H1 (cell line): Measurements from ENCODE around the gene IL18R1. TPM values are rescaled to one million over a fixed set of nuclear protein-coding genes. Genes with fewer than 3 reads are reported as not detected.

ENCODE experiments used
- CTCF ChIA-PET: fragments of 300-600 bp; sonication (Branson Sonifier 250); formaldehyde crosslinking; loops from one replicate; lab custom pipeline; 2021; ENCODE audit not compliant: partially characterized antibody; lab: Charles Lee
- POLR2A ChIA-PET: fragments of 300-600 bp; sonication (Branson Sonifier 250); formaldehyde crosslinking; loops from one replicate; lab custom pipeline; 2021; ENCODE audit warnings: inconsistent platforms; ENCODE audit not compliant: partially characterized antibody; lab: Charles Lee
- DNase-seq, 2 experiments: peaks; one replicate each; pipeline versions ENCODE4 v3.0.0 to v3.0.0-alpha.2; 2010 to 2022; ENCODE audit warnings: low spot score in 2 of 2, low read depth in 1 of 2, mixed read lengths in 1 of 2
- FAIRE-seq: peaks from 2 replicates; lab custom pipeline; 2011; peaks lifted over from hg19 to GRCh38; lab: Jason Lieb, UNC
- H2AFZ ChIP-seq: 2 replicates; pipeline ENCODE4 v1.8.1; 2012; ENCODE audit warnings: low read length, inconsistent platforms
- H2AK5ac ChIP-seq: 2 replicates; pipeline ENCODE4 v1.6.1; 2013; ENCODE audit warnings: low read depth, low read length
- H2BK120ac ChIP-seq: replicated peaks from 2 replicates; pipeline ENCODE3; 2013; ENCODE audit warnings: low read depth, low read length, inconsistent platforms
- H2BK12ac ChIP-seq: 2 replicates; pipeline ENCODE4 v1.6.1; 2013; ENCODE audit warnings: low read depth, low read length
- H2BK15ac ChIP-seq: 2 replicates; pipeline ENCODE4 v1.6.1; 2013; ENCODE audit warnings: low read length
- H2BK20ac ChIP-seq: 2 replicates; pipeline ENCODE4 v1.6.1; 2013; ENCODE audit warnings: low read length
- H2BK5ac ChIP-seq: 2 replicates; pipeline ENCODE4 v1.6.1; 2013; ENCODE audit warnings: low read depth, low read length
- H3K14ac ChIP-seq: 2 replicates; pipeline ENCODE4 v1.6.1; 2013; ENCODE audit warnings: inconsistent platforms; ENCODE audit not compliant: insufficient read length
- H3K18ac ChIP-seq: 2 replicates; pipeline ENCODE4 v1.6.1; 2013; ENCODE audit warnings: low read length; ENCODE audit errors: extremely low read depth
- H3K23ac ChIP-seq: 2 replicates; pipeline ENCODE4 v1.6.1; 2013; ENCODE audit warnings: inconsistent platforms; ENCODE audit not compliant: insufficient read length
- H3K23me2 ChIP-seq: 2 replicates; pipeline ENCODE4 v1.6.1; 2013; ENCODE audit warnings: low read depth, low read length
- H3K27ac ChIP-seq: 2 replicates; pipeline ENCODE4 v1.6.1; 2011; ENCODE audit warnings: low read depth, low read length, inconsistent platforms
- H3K27me3 ChIP-seq, 4 experiments: replicated peaks in 1 of 4; 1 replicate in 1 of 4; 2 replicates in 3 of 4; pipeline versions ENCODE4 v1.6.1 to v1.8.1; 2011 to 2013; ENCODE audit warnings: low read length in 3 of 4, mild to moderate bottlenecking in 3 of 4, inconsistent platforms in 2 of 4, mixed read lengths in 2 of 4, moderate library complexity in 1 of 4; ENCODE audit not compliant: control insufficient read depth in 3 of 4, insufficient read depth in 3 of 4; ENCODE audit errors: extremely low read depth in 1 of 4
- H3K36me3 ChIP-seq, 4 experiments: 2 replicates each; pipeline versions ENCODE4 v1.6.1 to v1.8.1; 2011 to 2013; ENCODE audit warnings: mild to moderate bottlenecking in 4 of 4, low read length in 3 of 4, moderate library complexity in 2 of 4, control low read depth in 1 of 4, inconsistent platforms in 1 of 4; ENCODE audit not compliant: insufficient read depth in 4 of 4, control insufficient read depth in 2 of 4
- H3K4ac ChIP-seq: replicated peaks from 2 replicates; pipeline ENCODE3; 2013; ENCODE audit warnings: low read length, low read depth, mixed read lengths, inconsistent platforms; ENCODE audit not compliant: insufficient read length
- H3K4me1 ChIP-seq, 4 experiments: replicated peaks in 1 of 4; 1 replicate in 1 of 4; 2 replicates in 3 of 4; pipeline versions ENCODE4 v1.6.1 to v1.8.1; 2011 to 2013; ENCODE audit warnings: low read length in 3 of 4, inconsistent platforms in 2 of 4, mixed read lengths in 1 of 4; ENCODE audit not compliant: insufficient read depth in 4 of 4, control insufficient read depth in 3 of 4
- H3K4me2 ChIP-seq, 2 experiments: 2 replicates each; pipeline versions ENCODE4 v1.6.1 to v1.8.1; 2011 to 2013; ENCODE audit warnings: low read depth in 2 of 2, low read length in 2 of 2, control low read depth in 1 of 2, inconsistent platforms in 1 of 2, mild to moderate bottlenecking in 1 of 2; ENCODE audit not compliant: insufficient read depth in 1 of 2
- H3K4me3 ChIP-seq, 4 experiments: fragments of 200-600, 300-600 bp in 1 of 4; sonication (generic), shearing (Covaris generic), sonication (Bioruptor Twin) in 1 of 4; 2 replicates each; pipeline versions ENCODE4 v1.5.1 to v1.8.1; 2011 to 2016; ENCODE audit warnings: low read length in 4 of 4, low read depth in 3 of 4, control low read depth in 2 of 4, inconsistent platforms in 2 of 4, mild to moderate bottlenecking in 2 of 4, mixed read lengths in 1 of 4, moderate library complexity in 1 of 4; ENCODE audit not compliant: insufficient read depth in 2 of 4; ENCODE audit errors: extremely low read depth in 1 of 4
- H3K56ac ChIP-seq: replicated peaks from 2 replicates; pipeline ENCODE3; 2013; ENCODE audit warnings: low read depth, mild to moderate bottlenecking, mixed read lengths, low read length, inconsistent platforms; ENCODE audit not compliant: insufficient read length
- H3K79me1 ChIP-seq: 2 replicates; pipeline ENCODE4 v1.6.1; 2013; ENCODE audit warnings: low read depth, low read length, control low read depth
- H3K79me2 ChIP-seq, 2 experiments: 2 replicates each; pipeline versions ENCODE4 v1.6.1 to v1.8.1; 2012 to 2013; ENCODE audit warnings: low read length in 2 of 2, mild to moderate bottlenecking in 2 of 2, inconsistent platforms in 1 of 2; ENCODE audit not compliant: insufficient read depth in 2 of 2, control insufficient read depth in 1 of 2
- H3K9ac ChIP-seq, 4 experiments: replicated peaks in 1 of 4; 1 replicate in 1 of 4; 2 replicates in 3 of 4; pipeline versions ENCODE4 v1.6.1 to v1.8.1; 2011 to 2013; ENCODE audit warnings: low read depth in 3 of 4, low read length in 3 of 4, control low read depth in 2 of 4, mild to moderate bottlenecking in 2 of 4, moderate library complexity in 2 of 4, inconsistent platforms in 1 of 4; ENCODE audit errors: extremely low read depth in 1 of 4
- H3K9me3 ChIP-seq, 2 experiments: 2 replicates each; pipeline versions ENCODE4 v1.6.1 to v1.8.1; 2012 to 2013; ENCODE audit warnings: mild to moderate bottlenecking in 2 of 2, moderate library complexity in 2 of 2, control low read depth in 1 of 2, inconsistent platforms in 1 of 2, low read depth in 1 of 2, low read length in 1 of 2, mixed read lengths in 1 of 2; ENCODE audit not compliant: insufficient read depth in 2 of 2
- H4K20me1 ChIP-seq, 2 experiments: replicated peaks in 1 of 2; 2 replicates each; pipeline versions ENCODE3 to v1.8.1; 2011 to 2013; ENCODE audit warnings: inconsistent platforms in 2 of 2, low read length in 2 of 2, mild to moderate bottlenecking in 1 of 2; ENCODE audit not compliant: insufficient read depth in 2 of 2, control insufficient read depth in 1 of 2
- H4K5ac ChIP-seq: 2 replicates; pipeline ENCODE4 v1.6.1; 2013; ENCODE audit warnings: low read length, low read depth, mixed read lengths, inconsistent platforms; ENCODE audit not compliant: insufficient read length
- H4K8ac ChIP-seq: 2 replicates; pipeline ENCODE4 v1.8.0; 2013; ENCODE audit warnings: mild to moderate bottlenecking, moderate library complexity, low read length, inconsistent platforms; ENCODE audit not compliant: insufficient read depth; ENCODE audit errors: extremely low read depth
- H4K91ac ChIP-seq: replicated peaks from 2 replicates; pipeline ENCODE3; 2013; ENCODE audit warnings: low read length, mixed read lengths, inconsistent platforms; ENCODE audit not compliant: insufficient read length
- BACH1 ChIP-seq: IDR thresholded peaks from 2 replicates; pipeline ENCODE4 v1.6.1; 2012; ENCODE audit warnings: low read length, improper control_type of control experiment
- CBX8 ChIP-seq: fragments of 300-800, 300-1000 bp; sonication (generic); IDR thresholded peaks from 2 replicates; pipeline ENCODE4 v1.7.1; 2016; ENCODE audit warnings: low read depth, low read length, borderline replicate concordance
- KDM1A ChIP-seq: fragments of 200-600, 300-600 bp; sonication (generic); IDR thresholded peaks from 2 replicates; pipeline ENCODE4 v1.7.1; 2016; ENCODE audit warnings: mild to moderate bottlenecking, low read length, borderline replicate concordance
- MAX ChIP-seq: IDR thresholded peaks from 2 replicates; pipeline ENCODE4 v1.6.1; 2012; ENCODE audit warnings: inconsistent platforms
- NANOG ChIP-seq: IDR thresholded peaks from 2 replicates; pipeline ENCODE4 v1.6.1; 2011; ENCODE audit warnings: low read length, low read depth, mild to moderate bottlenecking, inconsistent platforms; ENCODE audit not compliant: insufficient read depth, poor library complexity, severe bottlenecking
- RNF2 ChIP-seq: fragments of 200-900, 300-1000 bp; sonication (generic); IDR thresholded peaks from 2 replicates; pipeline ENCODE4 v1.7.1; 2016; ENCODE audit warnings: borderline replicate concordance, low read depth, mild to moderate bottlenecking, antibody characterized with exemption, low read length; ENCODE audit not compliant: poor library complexity, severe bottlenecking; ENCODE audit errors: missing control alignments
- SIX5 ChIP-seq: IDR thresholded peaks from 2 replicates; pipeline ENCODE4 v1.6.1; 2011; ENCODE audit warnings: mild to moderate bottlenecking, low read depth, low read length
- SP4 ChIP-seq: IDR thresholded peaks from 2 replicates; pipeline ENCODE4 v1.6.1; 2012; ENCODE audit warnings: low read length, inconsistent platforms
- YY1 ChIP-seq: IDR thresholded peaks from 2 replicates; pipeline ENCODE4 v1.6.1; 2011; ENCODE audit warnings: low read depth, mild to moderate bottlenecking, low read length
- ZNF274 ChIP-seq: IDR thresholded peaks from 2 replicates; pipeline ENCODE4 v1.7.0; 2012; ENCODE audit warnings: low read length, borderline replicate concordance; ENCODE audit errors: extremely low read depth
- WGBS, 2 experiments: shearing (Covaris generic) in 1 of 2; methylation state at CpG; one replicate each; pipeline versions ENCODE4 v1.1.6 to v1.1.7; 2013 to 2015; ENCODE audit warnings: low lambda C conversion rate in 2 of 2, mixed read lengths in 2 of 2, inconsistent platforms in 1 of 2, low coverage in 1 of 2, missing lambda C conversion rate in 1 of 2; ENCODE audit not compliant: insufficient replicate concordance in 2 of 2, insufficient coverage in 1 of 2, insufficient read length in 1 of 2; ENCODE audit errors: extremely low coverage in 1 of 2, missing lambda C conversion rate in 1 of 2; 5-methylcytosine and 5-hydroxymethylcytosine counted together
- polyA plus RNA-seq, 7 experiments: library from polyadenylated mRNA; depleted of rRNA in 3 of 7; stranded (reverse) in 5 of 7; unstranded in 2 of 7; fragments of >200 nt in 5 of 7; fragments of 200-250 nt in 2 of 7; gene quantifications; 1 replicate in 5 of 7; 2 replicates in 1 of 7; 4 replicates in 1 of 7; pipeline versions ENCODE4 v1.2.1 to v1.2.3, GENCODE V29; 2011 to 2013; ENCODE audit warnings: missing spikeins in 2 of 7, mixed read lengths in 2 of 7
- total RNA-seq: library from RNA; stranded (reverse); fragmentation: NEBNext Ultra II Directional; extraction: Animal tissue kit (Norgen Biotek cat#: 25700); gene quantifications from 2 replicates; pipeline ENCODE4 v1.2.1, GENCODE V29; 2021
- TF ChIP-seq, protein P1 (sequence below): IDR thresholded peaks from 2 replicates; pipeline ENCODE4 v1.6.1; 2011; ENCODE audit warnings: low read depth, mild to moderate bottlenecking, low read length; ENCODE audit not compliant: insufficient read depth

Gene IL18R1
- total and polyA plus RNA-seq, 2 of the 8 experiments (the other 6 are each of a cell fraction or from before 2014, with no cell fraction given): 0.54 TPM; not detected in 1

DNA sequence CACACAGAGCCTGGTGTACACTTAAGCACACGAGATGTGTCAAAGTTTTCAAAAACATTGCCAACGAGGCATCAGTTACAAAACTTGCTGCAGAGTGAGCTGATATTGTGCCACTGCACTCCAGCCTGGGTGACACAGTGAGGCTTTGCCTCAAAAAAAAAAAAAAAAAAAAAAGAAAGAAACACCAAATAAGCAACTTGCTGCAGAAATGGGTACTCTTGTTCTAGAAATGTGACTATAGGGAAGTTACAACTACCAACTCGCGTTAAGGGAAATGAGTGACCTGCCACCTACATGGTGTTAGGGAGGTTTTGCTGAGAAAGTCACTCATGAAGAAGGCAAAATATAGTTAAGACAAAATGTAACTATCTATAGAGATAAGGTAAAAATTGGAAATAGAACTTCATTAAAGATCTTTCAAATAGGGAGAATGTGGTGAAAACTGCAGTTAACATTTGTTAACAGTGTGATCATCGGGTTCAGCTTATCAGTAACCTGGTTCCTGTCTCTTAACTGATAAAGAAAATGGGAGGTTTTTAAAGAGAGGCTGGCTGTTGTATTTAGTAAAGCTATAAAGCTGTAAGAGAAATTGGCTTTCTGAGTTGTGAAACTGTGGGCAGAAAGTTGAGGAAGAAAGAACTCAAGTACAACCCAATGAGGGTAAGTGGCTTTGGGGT lies 44.5 kb upstream of the IL18R1 start, which contains the start of gene IL1RL1:
Gene IL1RL1, plus strand, starts transcription at position 600 of the 677 bp plus-strand sequence. CDS start 26,702 bp downstream, outside the sequence.
- Histone ChIP-seq H3K36me3 (no peaks in the 10 kb centered on the region), H3K79me2 (no peaks in the 10 kb centered on the region), H3K4ac (no peak within 1 kb of the TSS), H4K20me1 (no peaks in the 10 kb centered on the region), H3K23ac (no peak within 1 kb of the TSS), H3K18ac (no peak within 1 kb of the TSS), H2AFZ (no peak within 1 kb of the TSS), H3K23me2 (no peaks in the 10 kb centered on the region), H2BK5ac (no peak within 1 kb of the TSS), H3K56ac (no peak within 1 kb of the TSS), H3K14ac (no peak within 1 kb of the TSS), H3K79me1 (no peaks in the 10 kb centered on the region), H2BK15ac (no peak within 1 kb of the TSS), H2AK5ac (no peak within 1 kb of the TSS), H3K4me2 (no peak within 1 kb of the TSS), H2BK120ac (no peak within 1 kb of the TSS), H3K9me3 (no peaks in the 10 kb centered on the region), H3K27me3 (no peaks in the 10 kb centered on the region), H3K9ac (no peak within 1 kb of the TSS), H2BK12ac (no peak within 1 kb of the TSS), H4K91ac (no peak within 1 kb of the TSS), H3K4me3 (no peak within 1 kb of the TSS), H3K27ac (no peak within 1 kb of the TSS), H3K4me1 (no peaks in the 10 kb centered on the region), H4K5ac (no peak within 1 kb of the TSS), H2BK20ac (no peak within 1 kb of the TSS), H4K8ac (no peak within 1 kb of the TSS)
- no peak for FAIRE-seq
- POLR2A ChIA-PET: no interaction called here
- CTCF ChIA-PET: interaction anchor here (3.2 kb wide), 1 partner anchor 10 kb away, joined by 15 read pairs; no protein-coding TSS in a partner anchor
- DNase-seq: no peak
- WGBS, 2 experiments: 91% methylated on average over 5 of the region's 5 CpGs; no CpG with 5 or more reads in 1 of the 2 experiments
- no peak for TF ChIP-seq SIX5
- no peak for TF ChIP-seq SP4
- TF ChIP-seq ZNF274: no peak
- TF ChIP-seq RNF2: no peak
- no peak for TF ChIP-seq NANOG
- TF ChIP-seq MAX: no peak
- TF ChIP-seq KDM1A: no peak
- no peak for TF ChIP-seq CBX8
- TF ChIP-seq BACH1: no peak
- no peak for TF ChIP-seq YY1
- TF ChIP-seq, protein P1, sequence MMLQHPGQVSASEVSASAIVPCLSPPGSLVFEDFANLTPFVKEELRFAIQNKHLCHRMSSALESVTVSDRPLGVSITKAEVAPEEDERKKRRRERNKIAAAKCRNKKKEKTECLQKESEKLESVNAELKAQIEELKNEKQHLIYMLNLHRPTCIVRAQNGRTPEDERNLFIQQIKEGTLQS: no peak
